ENCODE measurements around the gene BNC2. TPM values are rescaled to one million over a fixed set of nuclear protein-coding genes. Genes with fewer than 3 reads are reported as not detected.

BNC2 gene
- total and polyA plus RNA-seq, 2 experiments from 2014 or later, result 19.3 to 20.7 TPM

DNA sequence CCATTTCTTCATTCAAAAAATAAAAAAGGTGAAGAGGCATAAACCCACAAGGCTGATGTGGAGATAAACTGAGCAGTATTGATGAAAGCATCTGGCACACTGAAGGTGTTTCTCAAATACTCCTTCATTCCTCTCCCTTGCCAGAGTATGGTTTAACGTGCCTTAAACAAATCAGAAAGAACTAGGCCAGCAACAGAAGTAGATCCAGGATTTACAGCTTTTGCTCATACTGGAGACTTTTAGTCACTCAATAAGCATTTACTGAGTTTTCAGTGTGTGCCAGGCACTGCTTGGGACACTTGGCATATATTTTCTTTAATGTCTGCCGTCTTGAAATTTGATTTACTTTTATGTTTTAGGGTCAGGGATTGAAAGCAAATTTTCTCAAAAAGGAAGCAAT, 53.0 kb downstream of the BNC2 start:
- Histone ChIP-seq H3K9me3 (ENCODE audit: low read depth) (no peaks in the 10 kb centered on the region), H3K9me2 (replicated peaks; ENCODE audit: insufficient read depth) (no peaks in the 10 kb centered on the region), H3K4me2 (no peak overlapping the region), H3K4me3 (no peak overlapping the region), H3K36me3 (replicated peaks; ENCODE audit: insufficient read depth, low read depth) (no peaks in the 10 kb centered on the region), H3K79me2 (peaks cover 21% of the 10 kb centered on the region), H3K4me1 (ENCODE audit: insufficient read depth) (peaks cover 15% of the 10 kb centered on the region), H2AFZ (no peak overlapping the region), H3K27me3 (no peaks in the 10 kb centered on the region), H3K27ac (no peak overlapping the region), H4K20me1 (ENCODE audit: insufficient read depth, poor library complexity, severe bottlenecking) (no peaks in the 10 kb centered on the region)
- WGBS (ENCODE audit: low lambda C conversion rate, missing lambda C conversion rate), result 64% methylated on average over 2 of the region's 2 CpGs
- no peak for DNase-seq (ENCODE audit: low spot score)
- TF ChIP-seq, protein P1, sequence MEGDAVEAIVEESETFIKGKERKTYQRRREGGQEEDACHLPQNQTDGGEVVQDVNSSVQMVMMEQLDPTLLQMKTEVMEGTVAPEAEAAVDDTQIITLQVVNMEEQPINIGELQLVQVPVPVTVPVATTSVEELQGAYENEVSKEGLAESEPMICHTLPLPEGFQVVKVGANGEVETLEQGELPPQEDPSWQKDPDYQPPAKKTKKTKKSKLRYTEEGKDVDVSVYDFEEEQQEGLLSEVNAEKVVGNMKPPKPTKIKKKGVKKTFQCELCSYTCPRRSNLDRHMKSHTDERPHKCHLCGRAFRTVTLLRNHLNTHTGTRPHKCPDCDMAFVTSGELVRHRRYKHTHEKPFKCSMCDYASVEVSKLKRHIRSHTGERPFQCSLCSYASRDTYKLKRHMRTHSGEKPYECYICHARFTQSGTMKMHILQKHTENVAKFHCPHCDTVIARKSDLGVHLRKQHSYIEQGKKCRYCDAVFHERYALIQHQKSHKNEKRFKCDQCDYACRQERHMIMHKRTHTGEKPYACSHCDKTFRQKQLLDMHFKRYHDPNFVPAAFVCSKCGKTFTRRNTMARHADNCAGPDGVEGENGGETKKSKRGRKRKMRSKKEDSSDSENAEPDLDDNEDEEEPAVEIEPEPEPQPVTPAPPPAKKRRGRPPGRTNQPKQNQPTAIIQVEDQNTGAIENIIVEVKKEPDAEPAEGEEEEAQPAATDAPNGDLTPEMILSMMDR (IDR thresholded peaks at IDR 0.05; ENCODE audit: poor library complexity), result no peak
- TF ChIP-seq EZH2phosphoT487 (IDR thresholded peaks at IDR 0.05; ENCODE audit: low read depth, severe bottlenecking, unreplicated experiment) (no peak), EZH2 (IDR thresholded peaks at IDR 0.05; ENCODE audit: borderline replicate concordance) (no peak)

DNA sequence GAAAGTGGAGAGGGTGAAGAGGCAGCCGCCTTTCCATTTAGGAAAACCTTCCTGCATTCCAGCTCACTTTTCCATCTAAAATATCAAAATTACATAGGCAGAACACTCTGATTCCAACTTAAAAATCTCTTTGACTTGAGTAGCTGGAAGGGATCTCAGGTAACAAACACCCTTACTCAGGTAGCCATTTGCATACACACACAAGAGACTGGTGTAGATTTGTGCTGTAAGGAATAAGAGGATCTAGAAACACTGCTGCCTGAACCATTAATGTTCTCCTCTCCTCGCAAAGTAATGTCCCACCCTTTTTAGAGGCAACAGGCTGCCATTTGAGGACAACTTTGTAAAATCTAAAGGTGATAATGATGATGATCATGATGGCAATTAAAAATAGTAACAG, 53.5 kb downstream of the BNC2 start:
- peaks cover 17% of the 10 kb centered on the region for H3K79me2 ChIP-seq
- WGBS (ENCODE audit: low lambda C conversion rate, missing lambda C conversion rate), result 88% methylated on average over 2 of the region's 2 CpGs
- TF ChIP-seq EZH2phosphoT487 (IDR thresholded peaks at IDR 0.05; ENCODE audit: low read depth, severe bottlenecking, unreplicated experiment) (no peak), EZH2 (IDR thresholded peaks at IDR 0.05; ENCODE audit: borderline replicate concordance) (no peak)
- TF ChIP-seq, protein P1 (IDR thresholded peaks at IDR 0.05; ENCODE audit: poor library complexity), result no peak
- H4K20me1 ChIP-seq (ENCODE audit: insufficient read depth, poor library complexity, severe bottlenecking), result no peaks in the 10 kb centered on the region
- H3K27ac ChIP-seq, result no peak overlapping the region
- no peaks in the 10 kb centered on the region for H3K36me3 ChIP-seq (replicated peaks; ENCODE audit: insufficient read depth, low read depth)
- H3K9me3 ChIP-seq (ENCODE audit: low read depth), result no peaks in the 10 kb centered on the region
- no peak overlapping the region for H3K4me2 ChIP-seq
- no peak for DNase-seq (ENCODE audit: low spot score)
- H3K4me1 ChIP-seq (ENCODE audit: insufficient read depth), result peaks cover 15% of the 10 kb centered on the region
- H3K9me2 ChIP-seq (replicated peaks; ENCODE audit: insufficient read depth), result no peaks in the 10 kb centered on the region
- H3K4me3 ChIP-seq, result no peak overlapping the region
- no peak overlapping the region for H2AFZ ChIP-seq
- no peaks in the 10 kb centered on the region for H3K27me3 ChIP-seq

DNA sequence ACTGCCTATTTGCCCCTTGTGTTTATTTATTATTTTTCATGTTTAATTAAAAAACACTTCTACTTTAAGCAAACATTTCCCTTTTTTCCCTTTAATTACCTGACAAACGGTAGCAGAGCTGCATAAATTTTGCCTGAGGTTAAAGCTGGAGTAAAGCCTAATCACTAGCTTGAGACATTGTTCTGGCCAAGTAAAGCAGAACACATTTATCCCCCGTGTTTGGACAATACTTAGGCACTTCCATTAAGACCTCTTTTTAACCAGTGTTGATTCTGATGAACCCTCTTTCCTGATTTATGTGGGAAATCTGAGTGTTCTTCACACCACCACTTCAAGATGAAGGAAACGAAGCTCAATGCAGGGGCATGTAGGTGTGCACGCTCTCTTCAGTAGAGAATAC, 54.5 kb downstream of the BNC2 start:
- no peak overlapping the region for H3K27ac ChIP-seq
- WGBS (ENCODE audit: low lambda C conversion rate, missing lambda C conversion rate), result 63% methylated on average over 4 of the region's 4 CpGs
- no peak for DNase-seq (ENCODE audit: low spot score)
- H3K79me2 ChIP-seq, result peaks cover 17% of the 10 kb centered on the region
- no peak overlapping the region for H3K4me3 ChIP-seq
- no peak overlapping the region for H2AFZ ChIP-seq
- no peak overlapping the region for H3K4me2 ChIP-seq
- TF ChIP-seq, protein P1 (IDR thresholded peaks at IDR 0.05; ENCODE audit: poor library complexity), result no peak
- TF ChIP-seq EZH2 (IDR thresholded peaks at IDR 0.05; ENCODE audit: borderline replicate concordance), result no peak
- no peak for TF ChIP-seq EZH2phosphoT487 (IDR thresholded peaks at IDR 0.05; ENCODE audit: low read depth, severe bottlenecking, unreplicated experiment)
- no peaks in the 10 kb centered on the region for H3K9me3 ChIP-seq (ENCODE audit: low read depth)
- H3K36me3 ChIP-seq (replicated peaks; ENCODE audit: insufficient read depth, low read depth), result no peaks in the 10 kb centered on the region
- no peaks in the 10 kb centered on the region for H3K9me2 ChIP-seq (replicated peaks; ENCODE audit: insufficient read depth)
- H3K27me3 ChIP-seq, result no peaks in the 10 kb centered on the region
- peaks cover 15% of the 10 kb centered on the region for H3K4me1 ChIP-seq (ENCODE audit: insufficient read depth)
- no peaks in the 10 kb centered on the region for H4K20me1 ChIP-seq (ENCODE audit: insufficient read depth, poor library complexity, severe bottlenecking)

DNA sequence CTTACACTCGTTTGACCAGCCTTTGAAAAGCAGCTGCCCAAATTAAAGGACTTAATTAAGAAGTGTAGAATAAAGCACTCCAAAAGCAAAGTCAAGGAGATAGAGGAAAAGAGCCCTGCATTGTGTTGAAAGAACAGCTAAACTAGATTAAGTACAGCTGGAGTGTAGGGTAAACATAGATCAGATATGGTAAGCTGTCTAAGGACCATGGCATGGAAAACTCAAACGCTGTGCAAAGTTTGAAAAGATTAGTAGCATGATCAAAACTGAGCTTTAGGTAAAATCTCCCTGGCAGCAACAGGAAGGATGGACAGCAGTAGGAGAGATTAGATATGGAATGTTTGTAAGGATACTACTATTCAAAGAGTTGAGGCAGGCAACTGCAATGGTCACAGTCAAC, 55.4 kb downstream of the BNC2 start:
- peaks cover 15% of the 10 kb centered on the region for H3K4me1 ChIP-seq (ENCODE audit: insufficient read depth)
- H3K9me3 ChIP-seq (ENCODE audit: low read depth), result no peaks in the 10 kb centered on the region
- H3K4me3 ChIP-seq, result no peak overlapping the region
- no peak for TF ChIP-seq EZH2 (IDR thresholded peaks at IDR 0.05; ENCODE audit: borderline replicate concordance)
- no peak for TF ChIP-seq EZH2phosphoT487 (IDR thresholded peaks at IDR 0.05; ENCODE audit: low read depth, severe bottlenecking, unreplicated experiment)
- TF ChIP-seq, protein P1 (IDR thresholded peaks at IDR 0.05; ENCODE audit: poor library complexity), result no peak
- DNase-seq (ENCODE audit: low spot score), result no peak
- no peak overlapping the region for H3K27ac ChIP-seq
- no peaks in the 10 kb centered on the region for H3K36me3 ChIP-seq (replicated peaks; ENCODE audit: insufficient read depth, low read depth)
- no peaks in the 10 kb centered on the region for H3K27me3 ChIP-seq
- H3K79me2 ChIP-seq, result peaks cover 17% of the 10 kb centered on the region
- no peaks in the 10 kb centered on the region for H3K9me2 ChIP-seq (replicated peaks; ENCODE audit: insufficient read depth)
- WGBS (ENCODE audit: low lambda C conversion rate, missing lambda C conversion rate), result 28% methylated on average over 2 of the region's 2 CpGs
- H2AFZ ChIP-seq, result no peak overlapping the region
- no peaks in the 10 kb centered on the region for H4K20me1 ChIP-seq (ENCODE audit: insufficient read depth, poor library complexity, severe bottlenecking)
- no peak overlapping the region for H3K4me2 ChIP-seq
